Mesendoderm (in vitro differentiated cells): ENCODE results near the gene CNOT1.
"Not testable (repeated sequence)": the region's sequence is repeated elsewhere in the genome, so short reads cannot be mapped to it uniquely, and the experiment has no call there.

ENCODE experiments used
- DNase-seq: peaks from one replicate; pipeline ENCODE4 v3.0.0; 2013
- H2AK5ac ChIP-seq: 2 replicates; pipeline ENCODE4 v1.6.1; 2013; ENCODE audit warnings: low read length, inconsistent platforms
- H2BK120ac ChIP-seq: 2 replicates; pipeline ENCODE4 v1.6.1; 2013; ENCODE audit warnings: low read depth, mild to moderate bottlenecking, low read length, moderate library complexity, mixed read lengths
- H2BK15ac ChIP-seq: replicated peaks from 2 replicates; pipeline ENCODE4 v1.6.1; 2013; ENCODE audit warnings: low read depth, mild to moderate bottlenecking, moderate library complexity
- H2BK5ac ChIP-seq: 2 replicates; pipeline ENCODE4 v1.6.1; 2013; ENCODE audit warnings: low read length, inconsistent platforms
- H3K18ac ChIP-seq: 2 replicates; pipeline ENCODE4 v1.6.1; 2013; ENCODE audit warnings: mild to moderate bottlenecking, low read length, mixed read lengths
- H3K23ac ChIP-seq: one replicate; pipeline ENCODE4 v1.6.1; 2013; ENCODE audit warnings: low read length
- H3K27ac ChIP-seq: 2 replicates; pipeline ENCODE4 v1.5.1; 2013; ENCODE audit warnings: low read depth, mild to moderate bottlenecking, inconsistent platforms, low read length, moderate library complexity
- H3K27me3 ChIP-seq: 2 replicates; pipeline ENCODE4 v1.6.1; 2013; ENCODE audit warnings: low read length, control low read depth, mild to moderate bottlenecking, inconsistent platforms; ENCODE audit not compliant: insufficient read depth, poor library complexity
- H3K36me3 ChIP-seq: 2 replicates; pipeline ENCODE4 v1.6.1; 2013; ENCODE audit warnings: low read length, inconsistent platforms; ENCODE audit not compliant: control insufficient read depth, insufficient read depth
- H3K4ac ChIP-seq: one replicate; pipeline ENCODE4 v1.6.1; 2013; ENCODE audit warnings: low read depth, mild to moderate bottlenecking, low read length, moderate library complexity
- H3K4me1 ChIP-seq: 2 replicates; pipeline ENCODE4 v1.6.1; 2013; ENCODE audit warnings: low read depth, low read length, inconsistent platforms; ENCODE audit not compliant: control insufficient read depth
- H3K4me2 ChIP-seq: 2 replicates; pipeline ENCODE4 v1.6.1; 2013; ENCODE audit warnings: low read length
- H3K4me3 ChIP-seq: 2 replicates; pipeline ENCODE4 v1.5.1; 2013; ENCODE audit warnings: mild to moderate bottlenecking, low read length
- H3K56ac ChIP-seq: one replicate; pipeline ENCODE4 v1.6.1; 2013; ENCODE audit warnings: low read length
- H3K79me1 ChIP-seq: 2 replicates; pipeline ENCODE4 v1.6.1; 2013; ENCODE audit warnings: low read length, inconsistent platforms
- H3K79me2 ChIP-seq: 2 replicates; pipeline ENCODE4 v1.6.1; 2013; ENCODE audit warnings: mild to moderate bottlenecking, low read length; ENCODE audit not compliant: control insufficient read depth, insufficient read depth
- H3K9ac ChIP-seq: 2 replicates; pipeline ENCODE4 v1.6.1; 2013; ENCODE audit warnings: low read length, inconsistent platforms
- H4K5ac ChIP-seq: one replicate; pipeline ENCODE4 v1.6.1; 2013; ENCODE audit warnings: low read length
- H4K8ac ChIP-seq: one replicate; pipeline ENCODE4 v1.6.1; 2013; ENCODE audit warnings: low read depth, mild to moderate bottlenecking, control low read depth, low read length, moderate library complexity
- WGBS: extraction: QIAGEN DNeasy Blood & Tissue Kit; methylation state at CpG from one replicate; pipeline ENCODE4 v1.1.7; 2013; ENCODE audit warnings: low lambda C conversion rate, missing lambda C conversion rate; ENCODE audit not compliant: insufficient coverage; ENCODE audit errors: extremely low coverage; 5-methylcytosine and 5-hydroxymethylcytosine counted together

CNOT1 gene

GRCh38 chr16:58492066-58492465, 137.6 kb downstream of the CNOT1 start:
- H3K36me3 ChIP-seq: no peaks in the 10 kb centered on the region
- H3K4me1 ChIP-seq: no peaks in the 10 kb centered on the region
- no peak overlapping the region for H3K4me3 ChIP-seq
- no CpG with 5 or more reads among the region's 4 CpGs for WGBS
- H3K4ac ChIP-seq: no peak overlapping the region
- no peak overlapping the region for H4K5ac ChIP-seq
- H2BK5ac ChIP-seq: no peak overlapping the region
- H3K79me2 ChIP-seq: no peaks in the 10 kb centered on the region
- DNase-seq: no peak
- H3K18ac ChIP-seq: no peak overlapping the region
- H3K27me3 ChIP-seq: no peaks in the 10 kb centered on the region
- no peak overlapping the region for H3K9ac ChIP-seq
- H2BK120ac ChIP-seq: no peak overlapping the region
- no peak overlapping the region for H4K8ac ChIP-seq
- no peak overlapping the region for H3K56ac ChIP-seq
- no peak overlapping the region for H3K4me2 ChIP-seq
- no peak overlapping the region for H3K27ac ChIP-seq
- no peak overlapping the region for H3K23ac ChIP-seq
- H2BK15ac ChIP-seq: no peak overlapping the region
- H3K79me1 ChIP-seq: no peaks in the 10 kb centered on the region
- no peak overlapping the region for H2AK5ac ChIP-seq

GRCh38 chr16:58490539-58490938, 139.1 kb downstream of the CNOT1 start:
- not testable (repeated sequence) for H3K4me2 ChIP-seq, H3K23ac ChIP-seq, H2AK5ac ChIP-seq, H3K4ac ChIP-seq, H4K5ac ChIP-seq, H3K56ac ChIP-seq, H3K4me3 ChIP-seq, DNase-seq, H2BK5ac ChIP-seq, H3K4me1 ChIP-seq, H3K18ac ChIP-seq, H2BK15ac ChIP-seq, H2BK120ac ChIP-seq, H3K36me3 ChIP-seq, H4K8ac ChIP-seq, H3K79me2 ChIP-seq, H3K9ac ChIP-seq, H3K79me1 ChIP-seq, H3K27ac ChIP-seq, H3K27me3 ChIP-seq
- WGBS: no CpG with 5 or more reads among the region's 8 CpGs

- H3K4me3 ChIP-seq: no peak overlapping the region
- H2BK120ac ChIP-seq: no peak overlapping the region
- H3K27ac ChIP-seq: no peak overlapping the region
- H4K8ac ChIP-seq: no peak overlapping the region
- H3K4ac ChIP-seq: no peak overlapping the region
- no peaks in the 10 kb centered on the region for H3K79me2 ChIP-seq
- no peaks in the 10 kb centered on the region for H3K79me1 ChIP-seq
- H3K4me1 ChIP-seq: no peaks in the 10 kb centered on the region
- no peak overlapping the region for H2BK15ac ChIP-seq
- DNase-seq: no peak
- H4K5ac ChIP-seq: no peak overlapping the region
- no peaks in the 10 kb centered on the region for H3K36me3 ChIP-seq
- no peak overlapping the region for H3K18ac ChIP-seq
- H3K56ac ChIP-seq: no peak overlapping the region
- no CpG with 5 or more reads among the region's 4 CpGs for WGBS
- no peak overlapping the region for H3K23ac ChIP-seq
- H2AK5ac ChIP-seq: no peak overlapping the region
- H3K4me2 ChIP-seq: no peak overlapping the region
- no peaks in the 10 kb centered on the region for H3K27me3 ChIP-seq
- H3K9ac ChIP-seq: no peak overlapping the region
- no peak overlapping the region for H2BK5ac ChIP-seq
Observed at GRCh38 chr16:58490065-58490464, 139.6 kb downstream of the CNOT1 start.

GRCh38 chr16:58488531-58488930, 141.1 kb downstream of the CNOT1 start:
- no peak overlapping the region for H2AK5ac ChIP-seq
- WGBS: no CpG with 5 or more reads among the region's 3 CpGs
- no peak overlapping the region for H4K8ac ChIP-seq
- H2BK5ac ChIP-seq: no peak overlapping the region
- H3K4me3 ChIP-seq: no peak overlapping the region
- no peaks in the 10 kb centered on the region for H3K27me3 ChIP-seq
- no peak overlapping the region for H3K18ac ChIP-seq
- H3K79me2 ChIP-seq: no peaks in the 10 kb centered on the region
- H3K23ac ChIP-seq: no peak overlapping the region
- H3K9ac ChIP-seq: no peak overlapping the region
- H4K5ac ChIP-seq: no peak overlapping the region
- H3K56ac ChIP-seq: no peak overlapping the region
- no peak overlapping the region for H3K27ac ChIP-seq
- H3K36me3 ChIP-seq: no peaks in the 10 kb centered on the region
- no peak overlapping the region for H3K4me2 ChIP-seq
- no peaks in the 10 kb centered on the region for H3K4me1 ChIP-seq
- no peaks in the 10 kb centered on the region for H3K79me1 ChIP-seq
- no peak overlapping the region for H2BK15ac ChIP-seq
- peak; percentile 69 for DNase-seq
- H2BK120ac ChIP-seq: no peak overlapping the region
- no peak overlapping the region for H3K4ac ChIP-seq

- peak; percentile 96 for DNase-seq
- no peak overlapping the region for H3K4ac ChIP-seq
- no peak overlapping the region for H3K27ac ChIP-seq
- peak overlapping the region; percentile 33 for H3K9ac ChIP-seq
- H2BK15ac ChIP-seq: no peak overlapping the region
- no peak overlapping the region for H3K23ac ChIP-seq
- no peaks in the 10 kb centered on the region for H3K36me3 ChIP-seq
- peak overlapping the region; percentile 20 for H3K4me2 ChIP-seq
- no peak overlapping the region for H3K18ac ChIP-seq
- H3K79me1 ChIP-seq: no peaks in the 10 kb centered on the region
- no CpG with 5 or more reads among the region's 43 CpGs for WGBS
- no peak overlapping the region for H4K5ac ChIP-seq
- H3K56ac ChIP-seq: peak overlapping the region; percentile 82
- H3K4me1 ChIP-seq: no peaks in the 10 kb centered on the region
- no peak overlapping the region for H2BK5ac ChIP-seq
- no peak overlapping the region for H2BK120ac ChIP-seq
- H4K8ac ChIP-seq: no peak overlapping the region
- no peak overlapping the region for H2AK5ac ChIP-seq
- H3K79me2 ChIP-seq: no peaks in the 10 kb centered on the region
- H3K4me3 ChIP-seq: no peak overlapping the region
- H3K27me3 ChIP-seq: no peaks in the 10 kb centered on the region
Observed at GRCh38 chr16:58487566-58488351, 141.9 kb downstream of the CNOT1 start.
